Ovary (tissue), 3 donors: Measurements from ENCODE around the gene GASK1A.

Experiments
- CTCF ChIP-seq, 3 donors: fragments of 450-650 bp in 2 of 3; fragments of 200-600 bp in 1 of 3; IDR thresholded peaks; one replicate each; pipeline versions ENCODE4 v1.5.1 to v1.8.0; 2016 to 2022; ENCODE audit warnings: antibody characterized with exemption in 3 of 3, mild to moderate bottlenecking in 1 of 3
- EP300 ChIP-seq: sonication (generic); formaldehyde crosslinking; IDR thresholded peaks from one replicate; pipeline ENCODE4 v1.6.1; 2017; ENCODE audit warnings: antibody characterized with exemption
- POLR2A ChIP-seq: fragments of 450-650 bp; IDR thresholded peaks from one replicate; pipeline ENCODE4 v1.6.1; 2017; ENCODE audit warnings: antibody characterized with exemption, mild to moderate bottlenecking, moderate library complexity
- donor health status: DM: no; HTN: no; CAD: no.

GRCh38 chr3:43005253-43005652 lies 26.1 kb downstream of the GASK1A start:
- TF ChIP-seq CTCF (IDR thresholded peaks at IDR 0.05) (no peak), EP300 (no peak), POLR2A (no peak)
